ENCODE results near the gene CRIP2. TPM values are rescaled to one million over a fixed set of nuclear protein-coding genes. Genes with fewer than 3 reads are reported as not detected.

The CRIP2 gene
- total RNA-seq, 1 donor from 2014 or later, result 19.2 TPM

DNA sequence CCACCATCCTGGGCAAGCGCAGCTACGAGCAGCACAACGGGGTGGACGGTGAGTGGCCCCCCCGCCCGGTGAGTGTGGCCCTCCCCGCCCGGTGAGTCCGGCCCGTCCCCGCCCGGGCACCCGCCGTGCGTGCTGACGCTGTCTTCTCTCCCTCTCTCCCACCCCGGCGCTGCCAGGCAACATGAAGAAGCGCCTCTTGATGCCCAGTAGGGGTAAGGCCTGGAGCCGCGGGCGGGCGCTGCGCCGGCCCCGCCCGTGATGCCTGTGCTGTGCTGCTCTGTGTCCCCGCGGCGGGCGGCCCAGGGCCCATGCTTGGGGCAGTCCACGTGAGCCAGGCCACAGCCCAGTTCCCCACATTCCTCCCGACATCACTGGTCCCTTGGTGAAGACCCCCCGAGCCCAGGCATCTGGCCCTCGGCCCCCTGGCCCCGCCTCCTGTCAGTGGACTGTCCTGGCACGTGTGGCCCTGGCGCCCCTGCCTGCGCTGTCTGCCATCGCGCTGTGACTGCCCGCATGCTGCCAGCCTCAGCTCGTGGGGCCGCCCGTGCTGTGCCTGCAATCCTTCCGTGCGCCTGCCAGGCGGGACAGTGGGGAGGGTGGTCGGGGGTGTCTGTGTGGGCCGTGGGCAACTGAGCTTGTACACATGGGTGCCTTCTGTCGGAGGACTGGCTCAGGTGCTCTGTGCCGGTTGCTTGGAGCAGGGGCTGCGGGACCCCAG lies 7.9 kb upstream of the CRIP2 start:
- TF ChIP-seq, protein P1, sequence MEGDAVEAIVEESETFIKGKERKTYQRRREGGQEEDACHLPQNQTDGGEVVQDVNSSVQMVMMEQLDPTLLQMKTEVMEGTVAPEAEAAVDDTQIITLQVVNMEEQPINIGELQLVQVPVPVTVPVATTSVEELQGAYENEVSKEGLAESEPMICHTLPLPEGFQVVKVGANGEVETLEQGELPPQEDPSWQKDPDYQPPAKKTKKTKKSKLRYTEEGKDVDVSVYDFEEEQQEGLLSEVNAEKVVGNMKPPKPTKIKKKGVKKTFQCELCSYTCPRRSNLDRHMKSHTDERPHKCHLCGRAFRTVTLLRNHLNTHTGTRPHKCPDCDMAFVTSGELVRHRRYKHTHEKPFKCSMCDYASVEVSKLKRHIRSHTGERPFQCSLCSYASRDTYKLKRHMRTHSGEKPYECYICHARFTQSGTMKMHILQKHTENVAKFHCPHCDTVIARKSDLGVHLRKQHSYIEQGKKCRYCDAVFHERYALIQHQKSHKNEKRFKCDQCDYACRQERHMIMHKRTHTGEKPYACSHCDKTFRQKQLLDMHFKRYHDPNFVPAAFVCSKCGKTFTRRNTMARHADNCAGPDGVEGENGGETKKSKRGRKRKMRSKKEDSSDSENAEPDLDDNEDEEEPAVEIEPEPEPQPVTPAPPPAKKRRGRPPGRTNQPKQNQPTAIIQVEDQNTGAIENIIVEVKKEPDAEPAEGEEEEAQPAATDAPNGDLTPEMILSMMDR (IDR thresholded peaks at IDR 0.05; ENCODE audit: unreplicated experiment), result no peak
- peaks cover 1% of the 10 kb centered on the region for H3K4me1 Mint-ChIP-seq
- H3K4me3 Mint-ChIP-seq, result no peak overlapping the region
- no peaks in the 10 kb centered on the region for H3K27me3 Mint-ChIP-seq (ENCODE audit: low read depth)
- DNase-seq (ENCODE audit: low spot score in 2 of 2, unreplicated experiment in 2 of 2), result no peak
- no peaks in the 10 kb centered on the region for H3K9me3 Mint-ChIP-seq
- H3K27ac Mint-ChIP-seq, result no peak overlapping the region
- peaks cover 3% of the 10 kb centered on the region for H3K36me3 Mint-ChIP-seq

GRCh38 chr14:105467249-105467941 lies 7.2 kb upstream of the CRIP2 start:
- peaks cover 3% of the 10 kb centered on the region for H3K4me1 Mint-ChIP-seq
- peaks cover 2% of the 10 kb centered on the region for H3K36me3 Mint-ChIP-seq
- H3K4me3 Mint-ChIP-seq, result no peak overlapping the region
- H3K9me3 Mint-ChIP-seq, result no peaks in the 10 kb centered on the region
- TF ChIP-seq, protein P1 (IDR thresholded peaks at IDR 0.05; ENCODE audit: unreplicated experiment), result no peak
- DNase-seq (ENCODE audit: low spot score in 2 of 2, unreplicated experiment in 2 of 2), result no peak
- no peaks in the 10 kb centered on the region for H3K27me3 Mint-ChIP-seq (ENCODE audit: low read depth)
- H3K27ac Mint-ChIP-seq, result no peak overlapping the region

GRCh38 chr14:105467942-105468471 lies 6.6 kb upstream of the CRIP2 start:
- Mint-ChIP-seq H3K4me3 (no peak overlapping the region), H3K36me3 (peaks cover 2% of the 10 kb centered on the region), H3K4me1 (peaks cover 3% of the 10 kb centered on the region), H3K27me3 (ENCODE audit: low read depth) (no peaks in the 10 kb centered on the region), H3K9me3 (no peaks in the 10 kb centered on the region), H3K27ac (no peak overlapping the region)
- TF ChIP-seq, protein P1 (IDR thresholded peaks at IDR 0.05; ENCODE audit: unreplicated experiment), result no peak
- DNase-seq (ENCODE audit: low spot score in 2 of 2, unreplicated experiment in 2 of 2), result no peak

- peaks cover 3% of the 10 kb centered on the region for H3K4me1 Mint-ChIP-seq
- DNase-seq (ENCODE audit: low spot score in 2 of 2, unreplicated experiment in 2 of 2), result no peak
- H3K4me3 Mint-ChIP-seq, result no peak overlapping the region
- TF ChIP-seq, protein P1 (IDR thresholded peaks at IDR 0.05; ENCODE audit: unreplicated experiment), result no peak
- no peaks in the 10 kb centered on the region for H3K9me3 Mint-ChIP-seq
- H3K27ac Mint-ChIP-seq, result no peak overlapping the region
- peaks cover 2% of the 10 kb centered on the region for H3K36me3 Mint-ChIP-seq
- no peaks in the 10 kb centered on the region for H3K27me3 Mint-ChIP-seq (ENCODE audit: low read depth)
These were observed 5.9 kb upstream of the CRIP2 start for GRCh38 chr14:105468621-105469241.

DNA sequence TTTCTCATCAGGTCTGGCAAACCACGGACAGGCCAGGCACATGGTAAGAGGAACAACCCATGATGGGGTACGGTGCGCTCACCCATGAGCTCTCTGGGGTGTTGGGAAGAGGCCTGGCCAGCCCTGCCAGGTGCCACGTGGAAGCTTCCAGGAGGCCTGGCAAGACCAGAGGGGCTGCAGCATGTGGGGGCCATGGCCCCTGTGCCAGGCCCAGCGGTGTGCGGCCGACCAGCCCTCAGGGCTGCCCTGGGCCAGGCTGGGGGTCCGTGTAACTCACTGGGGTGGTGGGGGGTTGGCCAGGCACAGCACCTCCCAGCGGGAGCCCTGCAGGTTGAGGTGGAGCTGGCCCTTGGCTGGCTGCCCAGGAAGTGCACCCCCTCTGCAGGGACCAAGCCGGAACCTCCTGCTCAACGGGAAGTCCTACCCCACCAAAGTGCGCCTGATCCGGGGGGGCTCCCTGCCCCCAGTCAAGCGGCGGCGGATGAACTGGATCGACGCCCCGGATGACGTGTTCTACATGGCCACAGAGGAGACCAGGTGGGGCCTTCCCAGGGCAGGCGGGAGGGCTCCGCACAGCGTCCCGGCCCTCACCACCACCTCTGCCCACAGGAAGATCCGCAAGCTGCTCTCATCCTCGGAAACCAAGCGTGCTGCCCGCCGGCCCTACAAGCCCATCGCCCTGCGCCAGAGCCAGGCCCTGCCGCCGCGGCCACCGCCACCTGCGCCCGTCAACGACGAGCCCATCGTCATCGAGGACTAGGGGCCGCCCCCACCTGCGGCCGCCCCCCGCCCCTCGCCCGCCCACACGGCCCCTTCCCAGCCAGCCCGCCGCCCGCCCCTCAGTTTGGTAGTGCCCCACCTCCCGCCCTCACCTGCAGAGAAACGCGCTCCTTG lies 4.9 kb upstream of the CRIP2 start:
- H3K27me3 Mint-ChIP-seq (ENCODE audit: low read depth), result no peaks in the 10 kb centered on the region
- H3K27ac Mint-ChIP-seq, result no peak overlapping the region
- TF ChIP-seq, protein P1 (IDR thresholded peaks at IDR 0.05; ENCODE audit: unreplicated experiment), result no peak
- no peaks in the 10 kb centered on the region for H3K9me3 Mint-ChIP-seq
- H3K4me1 Mint-ChIP-seq, result peaks cover 3% of the 10 kb centered on the region
- DNase-seq (ENCODE audit: low spot score in 2 of 2, unreplicated experiment in 2 of 2), result no peak
- H3K4me3 Mint-ChIP-seq, result no peak overlapping the region
- peaks cover 2% of the 10 kb centered on the region for H3K36me3 Mint-ChIP-seq

Data from mesothelial cell of epicardium (in vitro differentiated cells).